Measurements from ENCODE around the gene RPL27.
A peak's percentile ranks its signal among the peaks of the same experiment; 100 is the strongest.

RPL27 gene

DNA sequence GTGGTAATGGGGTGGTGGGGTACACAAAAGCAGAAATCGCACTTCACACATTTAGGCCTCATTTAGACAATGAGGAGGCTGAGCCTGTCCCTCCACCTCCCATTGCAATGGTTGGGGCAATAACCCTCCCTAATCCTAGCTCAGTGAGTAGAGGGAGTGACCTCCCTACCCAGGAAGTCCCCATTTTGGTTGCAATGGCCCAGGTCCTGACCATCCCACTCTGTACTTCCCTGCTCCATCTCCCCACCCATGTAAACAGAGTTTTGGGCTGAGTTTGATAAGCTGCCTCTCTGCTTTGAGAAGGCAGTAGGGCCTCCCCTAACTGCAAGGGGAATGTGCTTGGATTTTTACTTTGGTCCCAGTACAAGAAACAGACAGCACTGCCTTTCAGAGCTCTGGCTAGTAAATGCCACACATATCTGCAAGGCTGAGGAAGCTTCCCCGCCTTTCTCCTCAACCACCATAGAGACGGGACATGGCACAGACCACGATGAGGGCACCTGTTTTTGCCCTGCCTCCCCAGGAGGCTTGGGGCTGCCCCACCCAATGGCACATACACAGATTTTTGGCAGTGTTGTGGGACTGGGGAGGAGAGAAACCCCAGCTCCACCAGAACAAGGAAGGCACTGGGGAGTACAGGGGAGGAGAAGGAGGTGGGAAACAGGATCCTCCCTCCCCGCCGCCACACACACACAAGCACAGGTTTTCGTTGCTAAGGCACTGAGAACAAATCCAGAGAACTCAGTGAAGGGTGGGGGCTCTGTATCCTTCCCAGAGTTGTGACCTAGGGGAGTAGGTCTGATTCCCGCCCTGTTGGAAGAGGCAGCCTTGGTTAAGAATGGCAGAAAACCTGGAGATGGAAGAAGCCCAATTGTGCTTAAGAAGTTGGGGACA lies 16.7 kb downstream of the RPL27 start:
- H3K4me3 ChIP-seq (ENCODE audit: low read depth in 1 of 2, low read length in 2 of 2), result no peak overlapping the region
- H3K27me3 ChIP-seq (ENCODE audit: control insufficient read depth in 1 of 2, insufficient read depth in 2 of 2, low read length in 2 of 2), result no peaks in the 10 kb centered on the region
- peaks cover 42% of the 10 kb centered on the region for H3K36me3 ChIP-seq (ENCODE audit: insufficient read depth, low read length)
- no peaks in the 10 kb centered on the region for H3K9me3 ChIP-seq (ENCODE audit: low read length)
- H3K9ac ChIP-seq (ENCODE audit: low read length), result no peak overlapping the region
- no peak overlapping the region for H3K27ac ChIP-seq (ENCODE audit: low read depth, low read length)
- H3K4me1 ChIP-seq (ENCODE audit: insufficient read depth, low read length), result peaks cover 45% of the 10 kb centered on the region

GRCh38 chr17:43015579-43015978 lies 17.4 kb downstream of the RPL27 start:
- Histone ChIP-seq H3K9me3 (ENCODE audit: low read length) (no peaks in the 10 kb centered on the region), H3K27me3 (ENCODE audit: control insufficient read depth in 1 of 2, insufficient read depth in 2 of 2, low read length in 2 of 2) (no peaks in the 10 kb centered on the region), H3K4me3 (ENCODE audit: low read depth in 1 of 2, low read length in 2 of 2) (no peak overlapping the region), H3K4me1 (ENCODE audit: insufficient read depth, low read length) (peaks cover 47% of the 10 kb centered on the region), H3K36me3 (ENCODE audit: insufficient read depth, low read length) (peaks cover 42% of the 10 kb centered on the region), H3K27ac (ENCODE audit: low read depth, low read length) (no peak overlapping the region), H3K9ac (ENCODE audit: low read length) (no peak overlapping the region)

- Histone ChIP-seq H3K9ac (ENCODE audit: low read length) (no peak overlapping the region), H3K27ac (ENCODE audit: low read depth, low read length) (no peak overlapping the region), H3K4me1 (ENCODE audit: insufficient read depth, low read length) (peaks cover 42% of the 10 kb centered on the region), H3K27me3 (ENCODE audit: control insufficient read depth in 1 of 2, insufficient read depth in 2 of 2, low read length in 2 of 2) (no peaks in the 10 kb centered on the region), H3K4me3 (ENCODE audit: low read depth in 1 of 2, low read length in 2 of 2) (no peak overlapping the region), H3K9me3 (ENCODE audit: low read length) (no peaks in the 10 kb centered on the region), H3K36me3 (ENCODE audit: insufficient read depth, low read length) (peaks cover 42% of the 10 kb centered on the region)
Measured at GRCh38 chr17:43016216-43016615, 18.0 kb downstream of the RPL27 start.

- peaks cover 42% of the 10 kb centered on the region for H3K4me1 ChIP-seq (ENCODE audit: insufficient read depth, low read length)
- peak overlapping the region in 1 of 2 donors; percentile 5 for H3K4me3 ChIP-seq (ENCODE audit: low read depth in 1 of 2, low read length in 2 of 2)
- no peaks in the 10 kb centered on the region for H3K9me3 ChIP-seq (ENCODE audit: low read length)
- H3K9ac ChIP-seq (ENCODE audit: low read length), result no peak overlapping the region
- no peak overlapping the region for H3K27ac ChIP-seq (ENCODE audit: low read depth, low read length)
- peaks cover 40% of the 10 kb centered on the region for H3K36me3 ChIP-seq (ENCODE audit: insufficient read depth, low read length)
- no peaks in the 10 kb centered on the region for H3K27me3 ChIP-seq (ENCODE audit: control insufficient read depth in 1 of 2, insufficient read depth in 2 of 2, low read length in 2 of 2)
Measured at GRCh38 chr17:43018008-43018853, 20.0 kb downstream of the RPL27 start.

DNA sequence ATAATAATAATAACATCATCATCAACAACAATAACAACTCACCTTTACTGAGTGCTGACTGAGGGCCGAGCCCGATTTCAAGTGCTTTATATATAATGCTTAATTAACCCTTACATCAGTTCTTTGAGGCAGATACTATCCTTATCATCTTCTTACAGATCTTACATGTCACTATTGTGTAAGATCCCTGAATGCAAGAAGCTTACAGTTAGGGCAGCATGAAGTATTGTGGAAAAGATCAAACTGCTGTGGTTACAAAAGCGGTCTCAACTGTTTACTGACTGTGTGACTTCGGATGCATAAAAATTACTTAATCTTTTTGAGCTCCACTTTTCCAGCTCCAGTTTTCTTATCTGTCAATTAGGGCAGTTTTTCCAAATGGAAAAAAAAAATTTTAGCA lies 20.7 kb downstream of the RPL27 start:
- no peak overlapping the region for H3K4me3 ChIP-seq (ENCODE audit: low read depth in 1 of 2, low read length in 2 of 2)
- no peak overlapping the region for H3K27ac ChIP-seq (ENCODE audit: low read depth, low read length)
- H3K4me1 ChIP-seq (ENCODE audit: insufficient read depth, low read length), result peaks cover 42% of the 10 kb centered on the region

DNA sequence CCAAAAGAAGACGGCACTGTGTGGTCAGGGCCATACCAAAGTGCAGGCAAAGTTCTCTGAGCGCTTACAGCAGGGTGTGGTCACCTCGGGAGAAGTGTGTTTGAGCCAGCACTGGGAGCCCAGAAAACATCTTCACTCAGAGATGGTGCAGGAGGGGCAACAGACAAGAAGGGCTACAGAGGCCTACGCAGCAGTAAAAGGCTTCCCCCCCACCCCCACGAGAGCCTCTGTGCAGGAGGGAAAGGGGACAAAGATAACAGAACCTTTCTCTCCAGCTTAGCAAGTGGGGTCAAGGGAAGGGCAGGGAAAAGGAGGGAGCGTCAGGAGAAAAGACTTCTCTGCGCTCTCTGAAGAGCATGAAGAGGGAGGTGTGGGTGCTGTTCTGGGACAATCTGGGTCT lies 21.2 kb downstream of the RPL27 start:
- Histone ChIP-seq H3K4me3 (ENCODE audit: low read depth in 1 of 2, low read length in 2 of 2) (peak overlapping the region; percentile 4 to 84), H3K9me3 (ENCODE audit: low read length) (no peaks in the 10 kb centered on the region), H3K4me1 (ENCODE audit: insufficient read depth, low read length) (peaks cover 41% of the 10 kb centered on the region), H3K27ac (ENCODE audit: low read depth, low read length) (peak overlapping the region; percentile 63), H3K27me3 (ENCODE audit: control insufficient read depth in 1 of 2, insufficient read depth in 2 of 2, low read length in 2 of 2) (no peaks in the 10 kb centered on the region), H3K36me3 (ENCODE audit: insufficient read depth, low read length) (peaks cover 34% of the 10 kb centered on the region), H3K9ac (ENCODE audit: low read length) (no peak overlapping the region)

More for the DNA sequence above, 20.7 kb downstream of the RPL27 start:
- Histone ChIP-seq H3K27me3 (ENCODE audit: control insufficient read depth in 1 of 2, insufficient read depth in 2 of 2, low read length in 2 of 2) (no peaks in the 10 kb centered on the region), H3K9me3 (ENCODE audit: low read length) (no peaks in the 10 kb centered on the region), H3K36me3 (ENCODE audit: insufficient read depth, low read length) (peaks cover 34% of the 10 kb centered on the region), H3K9ac (ENCODE audit: low read length) (no peak overlapping the region)

GRCh38 chr17:43020030-43020621 lies 21.9 kb downstream of the RPL27 start:
- peak overlapping the region in 1 of 2 donors; percentile 84 for H3K4me3 ChIP-seq (ENCODE audit: low read depth in 1 of 2, low read length in 2 of 2)
- no peaks in the 10 kb centered on the region for H3K9me3 ChIP-seq (ENCODE audit: low read length)
- no peaks in the 10 kb centered on the region for H3K27me3 ChIP-seq (ENCODE audit: control insufficient read depth in 1 of 2, insufficient read depth in 2 of 2, low read length in 2 of 2)
- H3K36me3 ChIP-seq (ENCODE audit: insufficient read depth, low read length), result peaks cover 27% of the 10 kb centered on the region
- H3K27ac ChIP-seq (ENCODE audit: low read depth, low read length), result peak overlapping the region; percentile 63
- no peak overlapping the region for H3K9ac ChIP-seq (ENCODE audit: low read length)
- peaks cover 34% of the 10 kb centered on the region for H3K4me1 ChIP-seq (ENCODE audit: insufficient read depth, low read length)

GRCh38 chr17:43020789-43021740 lies 22.8 kb downstream of the RPL27 start:
- H3K9ac ChIP-seq (ENCODE audit: low read length), result peak overlapping the region; percentile 53
- peaks cover 30% of the 10 kb centered on the region for H3K4me1 ChIP-seq (ENCODE audit: insufficient read depth, low read length)

GRCh38 chr17:43021741-43022512 lies 23.7 kb downstream of the RPL27 start, which contains the start of gene VAT1:
Gene VAT1 (minus strand): TSS chr17:43022385. CDS start chr17:43022322, 63 bp downstream.
- Histone ChIP-seq H3K9ac (ENCODE audit: low read length) (peak within 1 kb of the TSS; percentile 53), H3K4me3 (ENCODE audit: low read depth in 1 of 2, low read length in 2 of 2) (peak within 1 kb of the TSS; percentile 62 to 84), H3K9me3 (ENCODE audit: low read length) (no peaks in the 10 kb centered on the region), H3K27me3 (ENCODE audit: control insufficient read depth in 1 of 2, insufficient read depth in 2 of 2, low read length in 2 of 2) (no peaks in the 10 kb centered on the region), H3K4me1 (ENCODE audit: insufficient read depth, low read length) (peaks cover 26% of the 10 kb centered on the region), H3K27ac (ENCODE audit: low read depth, low read length) (peak within 1 kb of the TSS; percentile 90), H3K36me3 (ENCODE audit: insufficient read depth, low read length) (peaks cover 11% of the 10 kb centered on the region)

More at GRCh38 chr17:43020789-43021740, 22.8 kb downstream of the RPL27 start:
- H3K27ac ChIP-seq (ENCODE audit: low read depth, low read length), result peak overlapping the region; percentile 90
- H3K36me3 ChIP-seq (ENCODE audit: insufficient read depth, low read length), result peaks cover 17% of the 10 kb centered on the region
- peak overlapping the region; percentile 62 to 84 for H3K4me3 ChIP-seq (ENCODE audit: low read depth in 1 of 2, low read length in 2 of 2)
- H3K9me3 ChIP-seq (ENCODE audit: low read length), result no peaks in the 10 kb centered on the region
- H3K27me3 ChIP-seq (ENCODE audit: control insufficient read depth in 1 of 2, insufficient read depth in 2 of 2, low read length in 2 of 2), result no peaks in the 10 kb centered on the region
